ENCODE measurements around the gene FOSL1.

The FOSL1 gene

GRCh38 chr11:65932558-65932919, 32.4 kb upstream of the FOSL1 start:
- Histone ChIP-seq H3K18ac (ENCODE audit: low read length) (no peak overlapping the region), H2BK5ac (ENCODE audit: low read depth, low read length, poor library complexity) (no peak overlapping the region), H2BK12ac (ENCODE audit: low read length) (no peak overlapping the region), H4K8ac (ENCODE audit: low read depth, low read length) (no peak overlapping the region), H3K9me3 (ENCODE audit: insufficient read depth, low read depth, low read length) (peaks cover 2% of the 10 kb centered on the region), H3K27ac (ENCODE audit: low read depth, low read length) (no peak overlapping the region), H3K79me1 (ENCODE audit: low read length) (no peaks in the 10 kb centered on the region), H3K27me3 (ENCODE audit: insufficient read depth, low read length) (no peaks in the 10 kb centered on the region), H3K79me2 (ENCODE audit: control insufficient read depth, insufficient read depth, low read length, poor library complexity) (no peaks in the 10 kb centered on the region), H3K36me3 (ENCODE audit: control insufficient read depth in 1 of 2, insufficient read depth in 2 of 2, low read length in 2 of 2) (no peaks in the 10 kb centered on the region), H4K91ac (ENCODE audit: low read depth, low read length) (no peak overlapping the region), H2AK5ac (ENCODE audit: low read length) (no peak overlapping the region), H3K14ac (ENCODE audit: low read length) (no peak overlapping the region), H2BK120ac (ENCODE audit: insufficient read depth, low read length, poor library complexity) (no peak overlapping the region), H2AFZ (ENCODE audit: insufficient read depth, low read length, poor library complexity) (no peak overlapping the region), H3K4me3 (ENCODE audit: low read depth, low read length) (no peak overlapping the region), H3K23ac (ENCODE audit: low read length) (no peak overlapping the region), H3K9ac (ENCODE audit: low read length) (no peak overlapping the region), H3K4me2 (ENCODE audit: low read length) (no peak overlapping the region), H3K4ac (ENCODE audit: low read depth, low read length) (no peak overlapping the region), H4K12ac (ENCODE audit: low read depth, low read length) (no peak overlapping the region), H3K4me1 (ENCODE audit: control insufficient read depth in 1 of 2, insufficient read depth in 2 of 2, low read length in 2 of 2) (no peaks in the 10 kb centered on the region)
- peak in 1 of 2 donors; percentile 41 for DNase-seq
- WGBS (ENCODE audit: extremely low coverage, insufficient coverage, insufficient read length) = no CpG with 5 or more reads among the region's 9 CpGs

DNA sequence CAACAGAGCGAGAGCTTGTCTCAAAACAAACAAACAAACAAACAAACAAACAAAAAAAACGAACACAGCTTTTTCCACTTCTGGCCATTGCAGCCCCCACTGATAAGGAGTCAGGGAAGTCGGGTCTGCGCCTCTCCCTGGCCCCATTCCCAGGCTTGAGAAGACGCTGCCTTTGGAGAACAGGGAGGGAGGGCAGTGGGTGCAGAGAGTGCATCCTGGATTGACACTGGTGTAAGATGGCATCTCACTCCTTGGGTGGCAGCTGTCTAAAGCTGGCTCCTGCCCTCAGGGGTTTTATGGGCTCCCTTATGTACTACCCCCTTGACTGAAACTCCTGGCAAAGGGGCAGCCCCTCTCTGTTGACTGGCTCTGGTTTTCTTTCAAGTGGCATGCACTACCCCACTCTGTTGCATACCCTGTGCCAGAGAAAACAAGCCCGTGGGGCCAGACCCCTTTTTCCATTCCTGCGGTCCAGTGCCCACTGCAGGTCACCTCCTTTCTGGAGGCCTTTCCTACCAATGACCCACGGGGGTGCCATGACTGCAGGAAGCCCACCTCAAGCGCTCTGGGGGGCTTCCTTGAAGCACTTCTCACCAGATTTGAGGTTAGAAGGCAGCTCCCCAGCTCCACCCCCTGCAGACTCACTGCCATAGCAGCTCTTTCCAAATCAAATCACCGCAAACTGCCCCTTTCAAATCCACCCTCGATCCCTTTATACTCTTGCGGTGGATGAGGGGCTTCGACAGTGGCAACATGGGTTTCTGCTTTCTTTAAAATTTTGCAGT, 31.8 kb upstream of the FOSL1 start:
- Histone ChIP-seq H3K9me3 (ENCODE audit: insufficient read depth, low read depth, low read length) (peaks cover 2% of the 10 kb centered on the region), H3K27me3 (ENCODE audit: insufficient read depth, low read length) (no peaks in the 10 kb centered on the region), H3K23ac (ENCODE audit: low read length) (no peak overlapping the region), H3K9ac (ENCODE audit: low read length) (no peak overlapping the region), H2AK5ac (ENCODE audit: low read length) (no peak overlapping the region), H3K79me1 (ENCODE audit: low read length) (no peaks in the 10 kb centered on the region), H4K91ac (ENCODE audit: low read depth, low read length) (no peak overlapping the region), H3K14ac (ENCODE audit: low read length) (no peak overlapping the region), H3K36me3 (ENCODE audit: control insufficient read depth in 1 of 2, insufficient read depth in 2 of 2, low read length in 2 of 2) (no peaks in the 10 kb centered on the region), H4K12ac (ENCODE audit: low read depth, low read length) (no peak overlapping the region), H2AFZ (ENCODE audit: insufficient read depth, low read length, poor library complexity) (no peak overlapping the region), H3K4me3 (ENCODE audit: low read depth, low read length) (no peak overlapping the region), H3K79me2 (ENCODE audit: control insufficient read depth, insufficient read depth, low read length, poor library complexity) (no peaks in the 10 kb centered on the region), H2BK120ac (ENCODE audit: insufficient read depth, low read length, poor library complexity) (no peak overlapping the region), H2BK5ac (ENCODE audit: low read depth, low read length, poor library complexity) (no peak overlapping the region), H2BK12ac (ENCODE audit: low read length) (no peak overlapping the region), H3K27ac (ENCODE audit: low read depth, low read length) (no peak overlapping the region), H3K4ac (ENCODE audit: low read depth, low read length) (no peak overlapping the region), H3K4me1 (ENCODE audit: control insufficient read depth in 1 of 2, insufficient read depth in 2 of 2, low read length in 2 of 2) (no peaks in the 10 kb centered on the region), H4K8ac (ENCODE audit: low read depth, low read length) (no peak overlapping the region), H3K4me2 (ENCODE audit: low read length) (no peak overlapping the region), H3K18ac (ENCODE audit: low read length) (no peak overlapping the region)
- WGBS (ENCODE audit: extremely low coverage, insufficient coverage, insufficient read length) = no CpG with 5 or more reads among the region's 13 CpGs
- no peak for DNase-seq

DNA sequence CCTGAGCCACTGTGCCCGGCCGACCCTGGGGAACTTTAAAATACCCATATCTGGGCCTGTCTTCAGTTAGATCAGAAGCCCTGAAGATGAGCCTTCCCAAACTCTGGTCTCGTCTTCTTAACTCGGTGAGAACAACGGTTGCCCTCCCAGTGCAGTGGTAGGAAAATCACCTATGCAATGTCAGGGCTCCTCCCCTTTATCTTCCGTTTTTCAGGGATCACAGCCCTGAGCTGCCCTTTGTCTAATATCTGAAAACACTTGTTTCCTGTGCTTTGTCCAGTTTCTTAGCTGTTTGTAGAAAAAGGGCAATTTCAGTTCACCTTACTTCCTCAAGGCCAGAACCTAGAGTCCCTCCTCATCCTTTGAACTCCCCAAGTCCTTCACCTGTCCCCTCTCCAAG, 28.5 kb upstream of the FOSL1 start:
- no peak overlapping the region for H2BK120ac ChIP-seq (ENCODE audit: insufficient read depth, low read length, poor library complexity)
- H3K4me2 ChIP-seq (ENCODE audit: low read length) = no peak overlapping the region
- H2BK12ac ChIP-seq (ENCODE audit: low read length) = no peak overlapping the region
- no peak overlapping the region for H3K14ac ChIP-seq (ENCODE audit: low read length)
- no peak overlapping the region for H3K18ac ChIP-seq (ENCODE audit: low read length)
- no peak overlapping the region for H2AFZ ChIP-seq (ENCODE audit: insufficient read depth, low read length, poor library complexity)
- peaks cover 2% of the 10 kb centered on the region for H3K9me3 ChIP-seq (ENCODE audit: insufficient read depth, low read depth, low read length)
- no peak overlapping the region for H4K8ac ChIP-seq (ENCODE audit: low read depth, low read length)
- H2BK5ac ChIP-seq (ENCODE audit: low read depth, low read length, poor library complexity) = no peak overlapping the region
- H2AK5ac ChIP-seq (ENCODE audit: low read length) = no peak overlapping the region
- no peak overlapping the region for H3K27ac ChIP-seq (ENCODE audit: low read depth, low read length)
- no peaks in the 10 kb centered on the region for H3K36me3 ChIP-seq (ENCODE audit: control insufficient read depth in 1 of 2, insufficient read depth in 2 of 2, low read length in 2 of 2)
- H4K91ac ChIP-seq (ENCODE audit: low read depth, low read length) = no peak overlapping the region
- no peaks in the 10 kb centered on the region for H3K79me1 ChIP-seq (ENCODE audit: low read length)
- H3K27me3 ChIP-seq (ENCODE audit: insufficient read depth, low read length) = no peaks in the 10 kb centered on the region
- H4K12ac ChIP-seq (ENCODE audit: low read depth, low read length) = no peak overlapping the region
- H3K4me3 ChIP-seq (ENCODE audit: low read depth, low read length) = no peak overlapping the region
- no peak for DNase-seq
- no peak overlapping the region for H3K9ac ChIP-seq (ENCODE audit: low read length)
- no peaks in the 10 kb centered on the region for H3K79me2 ChIP-seq (ENCODE audit: control insufficient read depth, insufficient read depth, low read length, poor library complexity)
- no peak overlapping the region for H3K23ac ChIP-seq (ENCODE audit: low read length)
- no peak overlapping the region for H3K4ac ChIP-seq (ENCODE audit: low read depth, low read length)
- H3K4me1 ChIP-seq (ENCODE audit: control insufficient read depth in 1 of 2, insufficient read depth in 2 of 2, low read length in 2 of 2) = no peaks in the 10 kb centered on the region
- WGBS (ENCODE audit: extremely low coverage, insufficient coverage, insufficient read length) = no CpG with 5 or more reads among the region's 6 CpGs

DNA sequence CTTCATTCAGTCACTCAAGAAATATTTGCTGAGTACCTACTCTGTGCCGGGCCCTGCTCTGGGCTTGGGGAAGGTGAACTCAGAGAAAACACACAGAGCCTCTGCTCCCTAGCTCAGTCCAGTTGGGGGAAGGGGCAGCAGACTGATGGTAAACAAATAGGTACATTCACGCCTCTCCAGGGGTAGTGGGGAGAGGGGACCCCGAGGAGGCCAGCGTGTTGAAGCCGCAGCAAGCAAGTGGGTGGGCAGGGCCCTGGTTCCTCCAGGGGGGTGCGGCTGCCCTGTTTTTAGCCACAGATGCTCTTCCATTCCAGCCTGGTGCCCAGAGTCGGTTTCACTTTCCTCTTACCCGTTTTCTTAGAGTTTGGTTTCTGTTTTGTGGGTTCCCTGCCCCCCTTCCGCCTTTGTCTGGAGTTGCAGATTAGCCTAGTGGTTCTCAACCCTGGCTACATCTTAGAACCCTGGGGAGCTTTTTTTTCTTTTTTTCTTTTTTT, 27.8 kb upstream of the FOSL1 start:
- Histone ChIP-seq H2BK5ac (ENCODE audit: low read depth, low read length, poor library complexity) (no peak overlapping the region), H3K9me3 (ENCODE audit: insufficient read depth, low read depth, low read length) (peaks cover 2% of the 10 kb centered on the region), H4K12ac (ENCODE audit: low read depth, low read length) (no peak overlapping the region), H2BK120ac (ENCODE audit: insufficient read depth, low read length, poor library complexity) (no peak overlapping the region), H2BK12ac (ENCODE audit: low read length) (no peak overlapping the region), H3K18ac (ENCODE audit: low read length) (no peak overlapping the region), H3K36me3 (ENCODE audit: control insufficient read depth in 1 of 2, insufficient read depth in 2 of 2, low read length in 2 of 2) (peaks cover 0 to 1% of the 10 kb centered on the region in 2 experiments), H3K23ac (ENCODE audit: low read length) (no peak overlapping the region), H3K4me2 (ENCODE audit: low read length) (no peak overlapping the region), H3K9ac (ENCODE audit: low read length) (no peak overlapping the region), H4K91ac (ENCODE audit: low read depth, low read length) (no peak overlapping the region), H3K27ac (ENCODE audit: low read depth, low read length) (no peak overlapping the region), H3K4ac (ENCODE audit: low read depth, low read length) (no peak overlapping the region), H3K14ac (ENCODE audit: low read length) (no peak overlapping the region), H3K4me1 (ENCODE audit: control insufficient read depth in 1 of 2, insufficient read depth in 2 of 2, low read length in 2 of 2) (no peaks in the 10 kb centered on the region), H2AK5ac (ENCODE audit: low read length) (no peak overlapping the region), H3K4me3 (ENCODE audit: low read depth, low read length) (no peak overlapping the region), H2AFZ (ENCODE audit: insufficient read depth, low read length, poor library complexity) (no peak overlapping the region), H3K79me1 (ENCODE audit: low read length) (no peaks in the 10 kb centered on the region), H4K8ac (ENCODE audit: low read depth, low read length) (no peak overlapping the region), H3K79me2 (ENCODE audit: control insufficient read depth, insufficient read depth, low read length, poor library complexity) (no peaks in the 10 kb centered on the region), H3K27me3 (ENCODE audit: insufficient read depth, low read length) (no peaks in the 10 kb centered on the region)
- WGBS (ENCODE audit: extremely low coverage, insufficient coverage, insufficient read length) = no CpG with 5 or more reads among the region's 9 CpGs
- DNase-seq = no peak

Data from trophoblast cell (in vitro differentiated cells and primary cell).